HG02678 (cell line): Measurements from ENCODE around the gene CCDC126.
"Not testable (repeated sequence)": the region's sequence is repeated elsewhere in the genome, so short reads cannot be mapped to it uniquely, and the experiment has no call there.

Source experiments
- ATAC-seq: cut with Tn5 transposase; IDR thresholded peaks from one replicate; pipeline ENCODE4 v1.9.1; 2021; ENCODE audit warnings: mild to moderate bottlenecking, moderate library complexity; ENCODE audit not compliant: unreplicated experiment

Gene CCDC126

DNA sequence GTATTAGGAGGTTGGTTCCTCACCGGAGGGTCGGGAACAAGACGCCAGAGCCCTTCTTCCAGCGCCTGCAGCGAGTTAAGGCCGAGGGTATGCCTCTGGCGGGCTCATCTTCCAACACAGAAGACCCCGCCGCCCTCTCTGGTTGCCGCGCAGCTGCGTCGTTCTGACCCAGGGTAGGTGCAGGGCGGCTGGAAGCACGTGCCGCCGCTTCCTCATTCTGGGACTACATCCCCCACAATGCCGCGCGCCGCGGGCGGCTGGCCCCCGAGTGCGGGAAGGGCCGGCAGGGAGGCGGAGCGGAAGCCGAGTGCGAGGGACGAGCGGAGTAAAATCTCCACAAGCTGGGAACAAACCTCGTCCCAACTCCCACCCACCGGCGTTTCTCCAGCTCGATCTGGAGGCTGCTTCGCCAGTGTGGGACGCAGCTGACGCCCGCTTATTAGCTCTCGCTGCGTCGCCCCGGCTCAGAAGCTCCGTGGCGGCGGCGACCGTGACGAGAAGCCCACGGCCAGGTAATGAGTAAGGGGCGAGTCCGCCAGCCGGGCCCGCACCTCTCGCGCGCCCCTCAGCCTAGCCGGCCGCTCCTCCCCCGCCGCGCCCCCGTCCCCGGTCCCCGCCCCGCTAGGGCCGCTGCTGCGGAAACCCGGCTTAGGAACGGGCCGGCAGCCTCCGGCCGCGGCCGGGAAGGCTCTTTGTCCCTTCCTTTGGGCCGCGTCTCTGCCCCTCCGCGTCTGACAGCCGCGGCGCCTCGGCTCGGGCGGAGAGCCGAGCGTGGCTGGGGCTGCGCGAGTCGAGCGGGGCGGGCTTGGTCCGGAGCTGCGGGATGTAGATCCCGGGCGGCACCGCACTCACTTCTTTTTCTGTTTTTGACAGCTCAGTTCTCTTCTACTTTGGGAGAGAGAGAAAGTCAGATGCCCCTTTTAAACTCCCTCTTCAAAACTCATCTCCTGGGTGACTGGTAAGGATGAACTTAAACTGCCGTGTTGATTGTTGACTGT is at the start of gene CCDC126:
CCDC126 (plus strand) TSS at position 289 of the 998 bp plus-strand sequence. CDS start 13,934 bp downstream, outside the sequence.
- ATAC-seq = peak; percentile 85

DNA sequence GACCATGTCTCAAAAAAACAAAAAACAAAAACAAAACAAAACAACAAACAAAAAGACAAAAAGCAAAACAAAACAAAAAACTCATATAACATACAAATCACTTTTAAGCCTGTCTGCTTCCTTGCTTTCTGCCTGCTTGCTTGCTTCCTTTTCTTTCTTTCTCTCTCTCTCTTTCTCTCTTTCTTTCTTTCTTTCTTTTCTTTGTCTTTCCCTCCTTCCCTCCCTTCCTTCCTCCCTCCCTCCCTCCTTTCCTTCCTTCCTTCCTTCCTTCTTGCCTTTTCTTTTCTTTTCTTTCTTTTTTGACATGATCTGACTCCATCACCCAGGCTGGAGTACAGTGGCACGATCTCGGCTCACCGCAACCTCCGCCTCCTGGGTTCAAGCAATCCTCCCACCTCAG is 49.5 kb upstream of the CCDC126 start:
- no peak for ATAC-seq

DNA sequence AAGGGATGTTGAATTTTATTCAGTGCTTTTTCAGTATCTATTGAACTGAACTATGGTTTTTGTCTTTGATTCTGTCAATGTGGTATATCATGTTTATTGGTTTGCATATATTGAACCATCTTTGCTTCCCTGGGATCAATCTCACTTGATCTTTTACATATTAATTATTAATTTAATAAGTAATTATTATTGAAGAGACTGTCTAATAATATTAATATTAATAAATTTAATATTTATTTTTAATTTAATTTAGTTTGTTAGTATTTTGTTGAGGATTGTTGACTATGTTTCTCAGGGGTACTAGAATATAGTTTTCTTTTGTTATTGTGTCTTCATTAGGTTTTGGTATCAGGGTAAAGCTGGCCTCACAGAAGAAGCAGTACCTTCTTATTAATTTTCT is 38.9 kb upstream of the CCDC126 start:
- no peak for ATAC-seq

- ATAC-seq = peak; percentile 93
Observed at GRCh38 chr7:23570592-23571200, 26.5 kb upstream of the CCDC126 start.

DNA sequence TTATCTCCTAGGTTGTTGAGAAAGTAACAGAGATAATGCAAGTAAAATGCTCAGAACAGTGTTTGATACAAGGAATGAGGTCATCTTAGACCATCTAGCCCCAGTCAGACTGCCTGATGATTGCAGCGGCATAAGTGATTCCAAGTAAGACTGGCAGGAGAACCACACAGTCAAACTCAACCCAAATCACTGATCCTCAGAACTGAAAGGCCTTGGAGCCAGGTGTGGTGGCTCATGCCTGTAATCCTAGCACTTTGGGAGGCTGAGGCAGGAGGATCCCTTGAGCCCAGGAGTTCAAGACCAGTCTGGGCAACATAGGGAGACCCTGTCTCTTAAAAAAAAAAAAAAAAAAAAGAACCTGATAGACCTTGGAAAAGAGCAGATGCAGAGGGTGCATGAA is 15.2 kb upstream of the CCDC126 start:
- not testable (repeated sequence) for ATAC-seq

- ATAC-seq = not testable (repeated sequence)
Observed at GRCh38 chr7:23585304-23585703, 11.9 kb upstream of the CCDC126 start.

DNA sequence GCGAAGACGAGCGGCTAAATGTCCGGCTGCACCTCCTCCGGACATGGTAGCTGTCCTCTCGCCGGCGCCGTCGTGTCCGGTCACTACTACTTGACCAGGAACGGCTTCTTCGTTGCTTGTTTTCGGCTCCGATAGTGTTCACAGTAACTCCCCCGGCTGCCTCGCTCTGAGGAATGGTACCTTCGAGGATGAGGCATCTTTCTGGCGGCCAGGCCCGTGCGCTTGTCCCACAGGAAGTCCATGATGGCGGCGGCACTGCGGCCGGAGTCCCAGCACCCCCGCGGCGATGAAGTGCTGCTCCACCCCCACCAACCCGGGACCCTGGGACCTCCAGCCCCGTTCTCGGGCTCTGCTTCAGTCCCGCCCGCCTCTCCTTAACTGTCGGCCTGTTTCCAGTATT is 11.0 kb upstream of the CCDC126 start:
- ATAC-seq = no peak

- ATAC-seq = no peak
Observed at GRCh38 chr7:23590529-23590928, 6.7 kb upstream of the CCDC126 start.

- no peak for ATAC-seq
Observed at GRCh38 chr7:23593706-23594105, 3.5 kb upstream of the CCDC126 start.

DNA sequence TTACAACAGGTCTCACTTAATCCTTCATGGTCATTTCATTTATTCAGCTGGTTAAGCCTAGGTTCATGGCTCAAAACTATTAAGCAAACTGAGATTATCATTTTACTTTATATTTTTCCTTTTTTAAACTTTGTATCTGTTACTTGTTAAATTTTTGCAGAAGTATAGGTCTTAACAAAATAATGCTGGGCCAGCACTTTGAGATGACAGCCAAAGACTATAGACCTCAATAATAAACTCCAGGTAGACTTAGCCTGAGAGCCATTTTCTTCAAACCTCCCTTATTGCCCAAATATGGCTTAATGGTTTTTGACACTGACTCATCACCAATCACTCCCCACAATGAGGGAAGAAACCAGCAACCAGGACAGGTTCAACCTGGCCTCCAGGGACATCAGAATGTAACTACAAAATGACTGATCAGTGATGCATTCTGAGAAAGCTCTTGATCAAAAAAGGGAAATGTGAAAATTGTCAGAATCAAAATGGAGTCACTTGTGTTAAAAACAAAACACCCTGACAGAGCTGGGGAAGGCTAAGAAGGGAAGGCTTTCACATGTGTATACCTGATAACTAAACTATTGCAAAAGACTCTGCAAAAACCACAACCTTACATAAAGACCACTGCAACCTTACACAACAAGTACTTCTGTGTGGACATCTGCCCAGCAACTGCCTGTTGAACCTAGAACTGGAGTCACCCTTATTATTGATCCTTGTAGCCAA is 2.1 kb upstream of the CCDC126 start:
- ATAC-seq = peak; percentile 53

- ATAC-seq = no peak
Observed at GRCh38 chr7:23598296-23598695, 1.1 kb downstream of the CCDC126 start.

DNA sequence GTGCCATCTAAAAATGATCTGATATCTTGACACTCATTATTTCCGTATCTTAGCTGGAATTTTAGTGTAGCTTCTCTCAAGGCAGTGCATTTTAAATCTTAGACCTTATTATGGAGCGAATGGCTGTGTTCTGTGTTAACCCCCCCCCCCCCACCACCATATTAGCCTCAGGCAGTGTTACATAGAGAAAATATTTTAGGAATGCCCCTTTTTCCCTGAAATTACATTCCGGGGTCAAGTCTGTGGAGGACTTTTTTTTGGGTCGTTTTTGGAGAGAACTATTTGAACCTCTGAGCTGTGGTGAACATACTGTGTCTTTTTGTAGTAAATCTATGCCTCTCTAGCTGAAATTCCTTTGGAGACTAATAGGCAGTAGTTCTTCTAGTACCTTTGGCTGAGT is 3.1 kb downstream of the CCDC126 start:
- ATAC-seq = no peak

DNA sequence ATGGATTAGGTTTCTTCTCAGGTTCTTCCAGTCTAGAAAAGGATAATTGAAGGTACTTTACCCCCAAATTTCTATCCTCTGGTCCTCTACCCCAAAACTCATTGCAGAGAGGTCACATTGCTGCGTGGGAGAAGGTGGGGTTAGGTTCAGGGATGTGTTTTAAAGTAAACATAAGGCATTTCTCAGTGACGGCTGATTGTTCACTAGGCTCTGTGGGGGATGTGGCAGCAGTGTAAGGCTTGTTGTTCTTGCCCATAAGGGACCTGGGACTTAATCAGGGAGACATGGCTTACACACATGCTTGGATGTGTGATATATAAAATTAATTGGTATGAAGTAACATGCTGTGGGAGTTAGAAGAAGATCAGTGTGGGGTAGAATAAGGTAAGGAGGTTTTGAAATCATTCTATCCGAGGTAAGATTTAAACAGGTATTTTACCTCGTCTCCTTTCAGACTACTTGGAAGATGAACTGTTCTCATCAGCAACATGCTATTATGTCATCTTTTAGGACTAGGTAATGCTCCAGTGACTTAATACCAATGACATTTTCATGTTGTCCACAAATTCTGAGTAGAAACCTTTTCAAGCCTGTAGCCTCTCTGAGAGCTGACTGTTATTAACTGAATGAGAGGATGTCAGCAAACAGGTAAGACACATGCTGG is 6.6 kb downstream of the CCDC126 start:
- ATAC-seq = no peak

GRCh38 chr7:23604296-23604640 is 7.1 kb downstream of the CCDC126 start:
- no peak for ATAC-seq

DNA sequence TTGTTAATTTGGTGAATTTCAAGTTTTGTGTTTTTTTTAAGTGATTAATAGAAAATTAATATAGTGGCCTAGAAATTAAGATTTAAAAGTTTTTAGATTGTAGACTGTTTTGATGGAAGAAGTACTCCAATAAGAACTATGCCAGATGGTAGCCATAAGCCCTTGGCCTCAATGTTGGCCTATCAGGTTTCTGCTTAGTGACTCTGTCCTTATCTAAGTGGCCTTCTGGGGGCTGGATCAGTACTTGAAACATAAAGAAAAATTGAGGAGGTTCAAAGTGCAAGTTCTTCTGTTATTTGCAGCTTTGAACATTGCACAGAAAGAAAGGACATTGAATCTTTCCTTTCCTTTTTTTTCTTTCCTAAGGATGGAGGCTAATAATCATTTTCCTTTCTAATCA is 9.9 kb downstream of the CCDC126 start:
- no peak for ATAC-seq

- ATAC-seq = no peak
Observed at GRCh38 chr7:23607866-23608265, 10.7 kb downstream of the CCDC126 start.

DNA sequence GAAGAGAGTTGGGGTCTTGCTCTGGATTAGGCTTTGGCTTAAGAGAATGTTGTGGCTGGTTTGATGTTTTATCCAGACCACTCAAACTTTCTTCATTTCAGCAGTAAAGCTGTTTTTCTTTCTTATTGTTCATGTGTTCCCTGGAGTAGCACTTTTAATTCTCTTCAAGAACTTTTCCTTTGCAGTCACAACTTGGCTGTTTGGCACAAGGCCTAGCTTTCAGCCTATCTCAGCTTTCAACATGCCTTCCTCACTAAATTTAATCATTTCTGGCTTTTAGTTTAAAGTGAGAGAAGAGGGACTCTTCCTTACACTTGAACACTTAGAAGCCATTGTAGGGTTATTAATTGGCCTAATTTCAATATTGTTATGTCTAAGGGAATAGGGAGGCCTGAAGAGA is 18.1 kb downstream of the CCDC126 start:
- ATAC-seq = no peak

GRCh38 chr7:23616593-23616992 is 19.4 kb downstream of the CCDC126 start:
- no peak for ATAC-seq

DNA sequence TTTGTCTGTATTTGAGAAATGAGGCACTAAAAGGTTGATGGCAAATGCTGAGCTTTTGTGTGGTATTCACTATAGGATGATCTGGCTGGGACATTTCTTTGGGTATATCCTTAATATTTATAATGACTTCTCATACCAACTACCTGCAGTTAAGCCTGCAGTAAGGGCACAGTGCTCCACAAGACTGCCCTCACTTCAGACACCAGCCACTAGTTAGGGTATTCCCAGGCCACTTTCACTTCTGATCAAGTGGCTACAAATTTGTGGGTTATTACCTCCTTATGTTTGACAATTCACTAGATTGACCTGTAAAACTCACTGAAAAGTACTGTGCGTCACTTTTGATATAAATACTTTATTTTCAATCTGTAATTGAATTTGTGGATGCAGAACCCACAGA is 20.3 kb downstream of the CCDC126 start:
- no peak for ATAC-seq

DNA sequence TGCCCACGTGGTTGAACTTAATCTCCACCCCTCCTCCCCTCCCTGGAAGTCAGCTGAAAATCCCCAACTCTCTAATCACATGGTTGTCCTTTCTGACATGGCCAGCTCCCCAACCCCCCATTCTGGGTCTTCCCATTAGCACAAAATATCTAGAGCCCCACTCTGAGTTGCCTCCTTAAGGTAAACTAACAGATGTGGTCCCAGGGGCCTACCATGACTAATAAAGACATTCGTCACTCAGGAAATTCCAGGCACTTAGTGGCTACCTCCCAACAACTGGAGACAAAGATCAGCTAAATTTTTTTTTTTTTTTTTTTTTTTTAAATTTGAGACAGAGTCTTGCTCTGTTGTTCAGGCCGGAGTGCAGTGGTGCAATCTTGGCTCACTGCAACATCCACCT is 21.1 kb downstream of the CCDC126 start:
- ATAC-seq = no peak

DNA sequence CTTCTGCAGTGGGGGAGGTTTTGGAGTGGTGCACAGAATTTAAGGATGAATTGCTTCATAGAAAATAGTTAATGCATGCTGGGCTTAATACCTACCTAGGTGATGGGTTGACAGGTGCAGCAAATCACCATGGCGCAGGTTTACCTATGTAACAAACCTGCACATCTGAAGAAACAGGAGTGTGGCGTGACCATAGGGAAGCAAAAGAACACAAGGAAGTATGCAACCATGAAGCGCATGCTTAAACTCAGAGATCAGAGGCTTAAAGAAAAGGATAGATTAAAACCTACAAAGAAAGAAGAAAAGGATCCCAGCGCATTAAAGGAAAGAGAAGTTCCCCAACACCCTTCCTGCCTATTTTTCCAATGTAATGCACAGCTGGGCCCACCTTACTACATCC is 22.0 kb downstream of the CCDC126 start:
- ATAC-seq = no peak
